OCI-LY3 (cell line): Measurements from ENCODE around the gene TDRD7.

Experiments
- CTCF ChIP-seq: fragments of 200-600, 300-600 bp; sonication (generic); IDR thresholded peaks from 2 replicates; pipeline ENCODE4 v1.5.1; 2014; ENCODE audit warnings: antibody characterized with exemption, low read length, low read depth
- EZH2phosphoT487 ChIP-seq: fragments of 200-600 bp; shearing (Covaris generic); IDR thresholded peaks from 2 replicates; pipeline ENCODE4 v1.6.1; 2018; ENCODE audit warnings: antibody characterized with exemption, mixed run types, low read depth

GRCh38 chr9:97386265-97386633 is 25.6 kb upstream of the TDRD7 start:
- TF ChIP-seq CTCF: no peak
- no peak for TF ChIP-seq EZH2phosphoT487
